Body of pancreas (tissue), 4 donors: Measurements from ENCODE around the gene CCND1. TPM values are rescaled to one million over a fixed set of nuclear protein-coding genes. Genes with fewer than 3 reads are reported as not detected.

Source experiments
- ATAC-seq: fragments of 150-250 bp; one replicate; pipeline ENCODE4 v1.9.1; 2016
- DNase-seq, 4 donors: peaks; one replicate each; pipeline ENCODE4 v3.0.0-alpha.2; 2019
- H3K27ac ChIP-seq, 4 donors: fragments of 200-600 bp; sonication (generic); 1 replicate in 3 of 4; 2 replicates in 1 of 4; pipeline versions ENCODE4 v1.5.1 to v1.6.1; 2016 to 2019; ENCODE audit warnings: mild to moderate bottlenecking in 1 of 4, mixed read lengths in 1 of 4, moderate library complexity in 1 of 4
- H3K27me3 ChIP-seq, 2 donors: fragments of 200-600 bp; sonication (generic); one replicate each; pipeline ENCODE4 v1.6.0; 2016; ENCODE audit warnings: mild to moderate bottlenecking in 1 of 2
- H3K36me3 ChIP-seq, 2 donors: fragments of 200-600 bp; sonication (generic); replicated peaks in 1 of 2; 2 replicates each; pipeline ENCODE4 v1.5.1; 2016; ENCODE audit warnings: low read depth in 2 of 2; ENCODE audit not compliant: insufficient read depth in 1 of 2
- H3K4me1 ChIP-seq: fragments of 200-600 bp; sonication (generic); one replicate; pipeline ENCODE4 v1.6.0; 2016
- H3K4me3 ChIP-seq, 2 donors: fragments of 200-600 bp; sonication (generic); 1 replicate in 1 of 2; 2 replicates in 1 of 2; pipeline ENCODE4 v1.5.1; 2016 to 2019
- H3K9me3 ChIP-seq, 3 donors: fragments of 200-600 bp; sonication (generic); 1 replicate in 2 of 3; 2 replicates in 1 of 3; pipeline ENCODE4 v1.5.1; 2016
- POLR2A ChIP-seq, 3 donors: fragments of 450-650 bp; IDR thresholded peaks; one replicate each; pipeline ENCODE4 v1.6.1; 2016; ENCODE audit warnings: antibody characterized with exemption in 3 of 3, mild to moderate bottlenecking in 2 of 3
- WGBS, 2 donors: methylation state at CpG; one replicate each; pipeline ENCODE4 v1.1.5; 2017; 5-methylcytosine and 5-hydroxymethylcytosine counted together
- intact Hi-C: fragments of 100-400 bp; cut with DNase I; formaldehyde crosslinking; loops from one replicate; pipeline ENCODE4 v1.15.1; 2023
- total RNA-seq, 2 donors: library from RNA; depleted of rRNA; stranded (reverse); fragments of >200 nt; gene quantifications; one replicate each; pipeline ENCODE4 v1.1.0, GENCODE V29; 2016
- TF ChIP-seq, protein P1 (sequence below), 7 experiments: fragments of 450-650 bp in 4 of 7; fragments of 200-600 bp in 3 of 7; sonication (generic) in 3 of 7; IDR thresholded peaks; one replicate each; pipeline ENCODE4 v1.5.1; 2016 to 2019; ENCODE audit warnings: antibody characterized with exemption in 7 of 7

CCND1 gene
- total RNA-seq, 2 donors from 2014 or later, result 90.3 to 201 TPM

DNA sequence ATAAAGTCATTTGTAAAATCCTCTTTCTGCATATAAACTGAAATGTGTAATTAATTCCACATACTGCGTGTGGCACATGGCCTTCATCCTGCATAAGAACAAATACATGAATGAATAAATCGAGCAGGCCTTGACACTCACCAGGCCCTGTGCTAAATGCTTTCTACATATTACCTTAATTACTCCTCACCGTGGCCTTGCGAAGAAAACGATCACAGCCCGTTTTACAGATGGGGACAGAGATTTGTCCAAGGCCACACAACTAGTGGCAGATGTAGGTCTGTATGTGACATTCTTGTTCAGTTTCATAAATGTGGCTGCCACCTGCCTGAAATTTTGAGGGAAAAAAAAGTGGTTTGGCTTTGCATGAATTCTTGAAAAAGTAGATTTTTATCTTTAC lies 5.8 kb upstream of the CCND1 start:
- Histone ChIP-seq H3K9me3 (no peaks in the 10 kb centered on the region), H3K4me1 (peaks cover 39% of the 10 kb centered on the region), H3K27me3 (peaks cover 0 to 7% of the 10 kb centered on the region in 2 donors), H3K4me3 (no peak overlapping the region), H3K27ac (no peak overlapping the region), H3K36me3 (no peaks in the 10 kb centered on the region)
- TF ChIP-seq, protein P1, sequence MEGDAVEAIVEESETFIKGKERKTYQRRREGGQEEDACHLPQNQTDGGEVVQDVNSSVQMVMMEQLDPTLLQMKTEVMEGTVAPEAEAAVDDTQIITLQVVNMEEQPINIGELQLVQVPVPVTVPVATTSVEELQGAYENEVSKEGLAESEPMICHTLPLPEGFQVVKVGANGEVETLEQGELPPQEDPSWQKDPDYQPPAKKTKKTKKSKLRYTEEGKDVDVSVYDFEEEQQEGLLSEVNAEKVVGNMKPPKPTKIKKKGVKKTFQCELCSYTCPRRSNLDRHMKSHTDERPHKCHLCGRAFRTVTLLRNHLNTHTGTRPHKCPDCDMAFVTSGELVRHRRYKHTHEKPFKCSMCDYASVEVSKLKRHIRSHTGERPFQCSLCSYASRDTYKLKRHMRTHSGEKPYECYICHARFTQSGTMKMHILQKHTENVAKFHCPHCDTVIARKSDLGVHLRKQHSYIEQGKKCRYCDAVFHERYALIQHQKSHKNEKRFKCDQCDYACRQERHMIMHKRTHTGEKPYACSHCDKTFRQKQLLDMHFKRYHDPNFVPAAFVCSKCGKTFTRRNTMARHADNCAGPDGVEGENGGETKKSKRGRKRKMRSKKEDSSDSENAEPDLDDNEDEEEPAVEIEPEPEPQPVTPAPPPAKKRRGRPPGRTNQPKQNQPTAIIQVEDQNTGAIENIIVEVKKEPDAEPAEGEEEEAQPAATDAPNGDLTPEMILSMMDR (IDR thresholded peaks at IDR 0.05), result no peak
- no peak for TF ChIP-seq POLR2A (IDR thresholded peaks at IDR 0.05)
- DNase-seq (no peak), ATAC-seq (no peak)
- 46 to 62% methylated on average over 6 of the region's 6 CpGs for WGBS, 2 donors
- intact Hi-C loops, result no loop called here

DNA sequence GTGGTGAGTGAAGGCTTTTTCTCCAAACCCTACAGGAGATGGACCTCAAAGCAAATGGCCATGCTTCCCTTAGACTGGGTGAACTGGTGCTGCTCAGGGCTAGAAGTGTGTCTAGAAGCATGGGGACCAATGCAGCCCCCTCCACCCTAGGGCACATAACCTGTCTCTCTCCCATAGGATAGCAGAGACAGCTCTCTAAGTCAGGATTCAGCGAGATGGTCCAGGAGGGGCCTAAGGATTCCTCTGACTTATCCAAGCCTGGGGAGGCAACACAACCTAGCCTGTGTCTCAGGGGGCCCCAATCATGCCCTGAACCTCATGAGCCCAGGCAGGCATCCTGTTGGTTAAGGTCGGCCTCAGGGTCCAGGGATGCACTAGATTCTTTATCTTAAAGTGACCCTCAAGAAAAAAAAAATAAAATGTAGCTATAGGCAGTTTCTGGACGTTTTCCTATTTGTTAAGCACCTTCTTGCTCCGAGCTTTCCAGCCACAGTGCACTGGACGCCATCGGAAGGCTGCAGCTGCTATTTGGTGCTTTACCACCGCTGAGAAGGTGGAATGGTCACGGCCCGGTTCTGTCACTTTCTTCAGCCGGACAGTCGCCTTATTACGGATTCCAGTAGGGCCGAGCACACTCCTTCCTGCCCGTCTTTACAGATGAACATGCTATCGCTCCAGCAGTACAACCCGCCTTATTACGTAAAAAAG lies 5.0 kb upstream of the CCND1 start:
- no peaks in the 10 kb centered on the region for H3K36me3 ChIP-seq
- peaks cover 44% of the 10 kb centered on the region for H3K4me1 ChIP-seq
- 20 to 25% methylated on average over 17 of the region's 17 CpGs for WGBS, 2 donors
- H3K4me3 ChIP-seq, result no peak overlapping the region
- DNase-seq (no peak), ATAC-seq (peak; percentile 1)
- H3K9me3 ChIP-seq, result no peaks in the 10 kb centered on the region
- intact Hi-C loops, result no loop called here
- no peak for TF ChIP-seq POLR2A (IDR thresholded peaks at IDR 0.05)
- TF ChIP-seq, protein P1 (IDR thresholded peaks at IDR 0.05), result no peak
- peak overlapping the region; percentile 4 to 84 (median 56) for H3K27ac ChIP-seq
- peaks cover 0 to 12% of the 10 kb centered on the region in 2 donors for H3K27me3 ChIP-seq

DNA sequence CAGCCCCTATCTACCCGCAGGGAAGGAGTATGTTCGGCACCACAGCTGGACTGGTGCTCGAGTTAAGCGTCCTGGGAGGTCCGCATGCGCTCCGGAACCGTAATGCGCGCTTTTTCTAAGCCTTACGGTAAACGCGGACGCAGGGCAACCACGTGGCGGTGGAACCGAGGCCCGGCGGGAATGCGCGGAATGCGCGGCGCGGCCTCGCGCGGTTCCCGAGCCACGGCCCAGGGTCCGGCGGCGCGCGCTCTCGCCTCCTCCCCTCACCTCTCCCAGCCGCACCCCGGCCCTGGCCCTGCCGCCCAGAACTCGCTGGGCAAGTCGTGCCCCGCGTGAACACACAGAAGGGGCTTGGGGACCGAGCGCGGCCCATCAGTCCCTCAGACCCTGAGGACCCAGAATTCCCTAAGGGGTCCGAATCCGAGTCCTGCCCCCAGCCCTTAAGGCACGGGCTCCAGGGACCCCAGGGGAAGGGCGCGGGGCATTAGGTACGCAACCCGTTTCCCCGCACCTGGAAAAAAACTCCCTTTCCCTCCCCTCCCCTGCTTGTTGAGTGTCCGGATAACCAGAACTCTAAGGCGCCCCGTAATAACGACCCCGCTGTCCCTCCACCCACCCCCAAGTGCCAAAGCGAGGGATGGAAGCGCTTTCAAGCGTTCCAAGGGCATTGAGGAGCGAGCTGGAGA lies 4.3 kb upstream of the CCND1 start:
- no peaks in the 10 kb centered on the region for H3K36me3 ChIP-seq
- H3K9me3 ChIP-seq, result no peaks in the 10 kb centered on the region
- peaks cover 51% of the 10 kb centered on the region for H3K4me1 ChIP-seq
- ATAC-seq (peak; percentile 55), DNase-seq (peak; percentile 61 to 76 (median 66))
- WGBS, 2 donors, result 5 to 6% methylated on average over 10 to 63 of the region's 63 CpGs
- peaks cover 0 to 12% of the 10 kb centered on the region in 2 donors for H3K27me3 ChIP-seq
- H3K4me3 ChIP-seq, result no peak overlapping the region
- intact Hi-C loops, result no loop called here
- TF ChIP-seq, protein P1 (IDR thresholded peaks at IDR 0.05), result no peak
- peak; percentile 35 to 50 (median 43) for TF ChIP-seq POLR2A (IDR thresholded peaks at IDR 0.05)
- H3K27ac ChIP-seq, result peak overlapping the region; percentile 14 to 84 (median 60)

DNA sequence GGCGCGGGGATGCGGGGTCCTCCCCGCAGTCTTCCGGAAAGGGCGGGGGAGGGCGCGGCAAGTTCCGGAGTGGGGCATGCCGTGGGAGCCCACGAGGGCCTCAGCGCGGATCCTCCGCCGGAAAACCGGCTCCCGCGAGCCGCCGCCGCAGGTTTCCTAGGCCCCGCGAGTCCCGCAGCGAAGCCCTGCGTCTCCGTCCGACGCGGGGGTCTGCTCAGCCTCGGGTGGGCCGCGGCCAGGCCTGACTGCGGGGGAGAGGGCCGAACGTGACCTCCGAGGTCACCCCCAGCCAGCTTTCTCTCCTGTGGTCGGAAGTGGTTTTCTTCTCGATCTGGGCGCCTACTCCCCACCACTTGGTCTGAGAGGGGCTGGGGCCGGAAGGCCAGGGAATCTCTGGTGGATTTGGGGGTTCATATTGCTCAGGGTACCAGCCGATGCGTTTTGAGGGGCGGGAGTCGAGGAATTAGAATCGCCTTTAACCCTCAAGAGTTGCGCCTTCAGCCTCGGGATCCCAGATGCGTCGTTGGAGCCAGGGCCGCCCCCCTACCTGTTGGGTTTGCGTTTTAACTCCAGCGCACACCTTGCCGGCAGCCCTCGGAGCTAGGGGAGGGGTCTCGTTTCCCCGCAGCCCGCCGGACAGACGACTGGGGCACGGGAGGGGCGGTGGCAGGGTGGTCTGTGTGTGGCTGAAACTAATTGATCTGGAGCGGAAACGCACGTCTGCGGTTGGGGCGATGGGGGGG lies 3.6 kb upstream of the CCND1 start:
- Histone ChIP-seq H3K4me1 (peaks cover 57% of the 10 kb centered on the region), H3K9me3 (no peaks in the 10 kb centered on the region), H3K4me3 (no peak overlapping the region), H3K27me3 (peaks cover 0 to 12% of the 10 kb centered on the region in 2 donors), H3K36me3 (no peaks in the 10 kb centered on the region), H3K27ac (peak overlapping the region; percentile 51 to 84 (median 79))
- ATAC-seq (no peak), DNase-seq (no peak)
- TF ChIP-seq POLR2A (IDR thresholded peaks at IDR 0.05), result no peak
- TF ChIP-seq, protein P1 (IDR thresholded peaks at IDR 0.05), result no peak
- intact Hi-C loops, result no loop called here
- WGBS, 2 donors, result 5 to 20% methylated on average over 16 to 67 of the region's 67 CpGs
